DND-41 (cell line): Measurements from ENCODE around the gene ANKRD53.
"Not testable (repeated sequence)": the region's sequence is repeated elsewhere in the genome, so short reads cannot be mapped to it uniquely, and the experiment has no call there.

Experiments
- ATAC-seq: fragments of 200-7000 bp; cut with Tn5 transposase; 3 replicates; pipeline ENCODE4 v1.9.1; 2021; ENCODE audit warnings: low read depth; ENCODE audit not compliant: insufficient read depth
- DNase-seq: peaks from one replicate; pipeline ENCODE4 v3.0.0-alpha.2; 2020
- H2AFZ ChIP-seq: 2 replicates; pipeline ENCODE4 v1.6.0; 2012; ENCODE audit warnings: low read depth, low read length
- H3K27ac ChIP-seq: 2 replicates; pipeline ENCODE4 v1.5.1; 2012; ENCODE audit warnings: low read length, inconsistent platforms
- H3K27me3 ChIP-seq: fragments of 200-600 bp; sonication (generic); 2 replicates; pipeline ENCODE4 v1.6.0; 2012; ENCODE audit warnings: low read length, mild to moderate bottlenecking, inconsistent platforms; ENCODE audit not compliant: insufficient read depth, poor library complexity
- H3K36me3 ChIP-seq: 2 replicates; pipeline ENCODE4 v1.5.1; 2012; ENCODE audit warnings: low read length, inconsistent platforms; ENCODE audit not compliant: insufficient read depth
- H3K4me1 ChIP-seq: 2 replicates; pipeline ENCODE4 v1.5.1; 2012; ENCODE audit warnings: mild to moderate bottlenecking, low read length; ENCODE audit not compliant: insufficient read depth
- H3K4me2 ChIP-seq: 2 replicates; pipeline ENCODE4 v1.6.0; 2012; ENCODE audit warnings: mild to moderate bottlenecking, moderate library complexity, low read length, inconsistent platforms; ENCODE audit not compliant: insufficient read depth
- H3K4me3 ChIP-seq, 2 experiments: fragments of 200-600 bp in 1 of 2; shearing (Covaris generic) in 1 of 2; 2 replicates each; pipeline ENCODE4 v1.5.1; 2012 to 2016; ENCODE audit warnings: inconsistent platforms in 2 of 2, low read length in 2 of 2, mild to moderate bottlenecking in 2 of 2, low read depth in 1 of 2, moderate library complexity in 1 of 2
- H3K79me2 ChIP-seq: 2 replicates; pipeline ENCODE4 v1.6.0; 2012; ENCODE audit warnings: low read length, inconsistent platforms; ENCODE audit not compliant: insufficient read depth
- H3K9ac ChIP-seq: 2 replicates; pipeline ENCODE4 v1.6.0; 2012; ENCODE audit warnings: low read depth, mild to moderate bottlenecking, inconsistent platforms, low read length, moderate library complexity
- H3K9me3 ChIP-seq: 2 replicates; pipeline ENCODE4 v1.5.1; 2012; ENCODE audit warnings: low read length, moderate library complexity, mild to moderate bottlenecking, inconsistent platforms; ENCODE audit not compliant: insufficient read depth, severe bottlenecking
- H4K20me1 ChIP-seq: 2 replicates; pipeline ENCODE4 v1.6.0; 2012; ENCODE audit warnings: low read length; ENCODE audit not compliant: insufficient read depth

ANKRD53 gene

DNA sequence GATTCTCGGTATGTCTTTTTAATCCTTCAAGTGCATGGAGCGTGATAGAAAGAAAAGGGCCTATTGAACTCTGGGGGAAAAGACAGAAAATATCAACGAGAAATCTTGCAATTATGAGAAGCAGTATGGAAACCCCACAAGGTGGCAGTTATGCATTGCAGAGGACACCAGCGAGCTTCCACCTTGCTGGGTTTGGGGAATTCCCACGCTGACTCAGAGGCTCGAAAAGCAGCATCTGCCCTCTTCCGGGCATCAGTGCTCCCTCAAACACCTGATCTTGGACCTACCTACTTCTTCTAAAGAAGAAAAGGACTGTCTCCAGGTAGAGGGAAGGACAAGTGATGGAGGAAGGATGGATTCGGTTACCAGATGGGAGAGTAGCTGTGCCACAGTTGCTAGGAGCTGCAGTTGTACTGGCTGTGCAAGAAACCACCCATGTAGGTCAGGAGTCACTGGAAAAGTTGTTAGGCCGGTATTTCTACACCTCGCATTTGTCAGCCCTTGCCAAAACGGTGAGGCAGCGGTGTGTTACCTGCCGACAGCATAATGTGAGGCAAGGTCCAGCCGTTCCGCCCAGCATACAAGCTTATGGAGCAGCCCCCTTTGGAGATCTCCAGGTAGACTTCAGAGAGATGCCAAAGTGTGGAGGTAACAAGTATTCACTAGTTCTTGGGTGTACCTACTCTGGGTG, 45.3 kb downstream of the ANKRD53 start:
- ATAC-seq, H3K27ac ChIP-seq, H3K27me3 ChIP-seq, DNase-seq, H3K79me2 ChIP-seq, H3K36me3 ChIP-seq, H3K9ac ChIP-seq, H2AFZ ChIP-seq, H3K9me3 ChIP-seq, H3K4me3 ChIP-seq, H3K4me1 ChIP-seq, H4K20me1 ChIP-seq, H3K4me2 ChIP-seq: not testable (repeated sequence)
